Stimulated activated memory B cell treated with anti-CD40 and anti-IgM and Interleukin-4, amounts not matched to agents 10 μg/mL and 1 μg/mL and 100 μg/mL, for 72 hours (primary cell): ENCODE data around the gene AOC3.
A peak's percentile ranks its signal among the peaks of the same experiment; 100 is the strongest.
"Not testable (repeated sequence)": the region's sequence is repeated elsewhere in the genome, so short reads cannot be mapped to it uniquely, and the experiment has no call there.

Experiments used
- ATAC-seq: fragments of 150-1000 bp; cut with Tn5 transposase; 2 replicates; pipeline ENCODE4 v1.10.0; 2021
- H3K27ac Mint-ChIP-seq: one replicate; pipeline ENCODE4 v1.8.0; 2022; ENCODE audit warnings: mild to moderate bottlenecking, mixed read lengths
- H3K27me3 Mint-ChIP-seq: one replicate; pipeline ENCODE4 v1.8.0; 2022; ENCODE audit warnings: mixed read lengths
- H3K36me3 Mint-ChIP-seq: one replicate; pipeline ENCODE4 v1.8.0; 2022; ENCODE audit warnings: mixed read lengths
- H3K4me1 Mint-ChIP-seq: one replicate; pipeline ENCODE4 v1.8.0; 2022; ENCODE audit warnings: mixed read lengths
- H3K4me3 Mint-ChIP-seq: one replicate; pipeline ENCODE4 v1.8.0; 2022; ENCODE audit warnings: mild to moderate bottlenecking, moderate library complexity, mixed read lengths
- H3K9me3 Mint-ChIP-seq: one replicate; pipeline ENCODE4 v1.8.0; 2022; ENCODE audit warnings: mixed read lengths

Gene AOC3

GRCh38 chr17:42891539-42892152 lies 40.6 kb downstream of the AOC3 start:
- no peaks in the 10 kb centered on the region for H3K9me3 Mint-ChIP-seq
- H3K4me1 Mint-ChIP-seq: peaks cover under 1% of the 10 kb centered on the region
- peaks cover 3% of the 10 kb centered on the region for H3K27me3 Mint-ChIP-seq
- ATAC-seq: no peak
- no peak overlapping the region for H3K27ac Mint-ChIP-seq
- H3K36me3 Mint-ChIP-seq: no peaks in the 10 kb centered on the region
- H3K4me3 Mint-ChIP-seq: no peak overlapping the region

DNA sequence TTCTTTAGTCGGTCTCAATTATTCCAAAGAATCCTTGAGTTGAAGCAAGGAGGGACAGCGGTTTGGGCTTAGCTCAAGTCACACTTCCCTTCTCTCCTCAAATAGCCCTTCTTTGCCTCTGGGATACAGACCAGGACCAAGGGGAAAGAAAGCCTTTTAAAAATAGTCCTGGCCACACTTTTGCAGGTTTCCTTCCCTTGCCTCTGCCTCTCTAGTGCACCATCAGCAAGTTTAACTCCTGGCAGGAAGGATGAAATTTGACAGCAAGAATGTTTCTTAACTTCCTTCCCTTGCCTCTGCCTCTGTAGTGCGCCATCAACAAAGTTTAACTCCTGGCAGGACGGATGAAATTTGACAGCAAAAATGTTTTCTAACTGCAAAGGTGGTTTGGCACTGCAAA lies 42.4 kb downstream of the AOC3 start:
- ATAC-seq: no peak
- Mint-ChIP-seq H3K27ac (no peak overlapping the region), H3K36me3 (no peaks in the 10 kb centered on the region), H3K4me1 (no peaks in the 10 kb centered on the region), H3K9me3 (no peaks in the 10 kb centered on the region), H3K4me3 (no peak overlapping the region), H3K27me3 (no peaks in the 10 kb centered on the region)

DNA sequence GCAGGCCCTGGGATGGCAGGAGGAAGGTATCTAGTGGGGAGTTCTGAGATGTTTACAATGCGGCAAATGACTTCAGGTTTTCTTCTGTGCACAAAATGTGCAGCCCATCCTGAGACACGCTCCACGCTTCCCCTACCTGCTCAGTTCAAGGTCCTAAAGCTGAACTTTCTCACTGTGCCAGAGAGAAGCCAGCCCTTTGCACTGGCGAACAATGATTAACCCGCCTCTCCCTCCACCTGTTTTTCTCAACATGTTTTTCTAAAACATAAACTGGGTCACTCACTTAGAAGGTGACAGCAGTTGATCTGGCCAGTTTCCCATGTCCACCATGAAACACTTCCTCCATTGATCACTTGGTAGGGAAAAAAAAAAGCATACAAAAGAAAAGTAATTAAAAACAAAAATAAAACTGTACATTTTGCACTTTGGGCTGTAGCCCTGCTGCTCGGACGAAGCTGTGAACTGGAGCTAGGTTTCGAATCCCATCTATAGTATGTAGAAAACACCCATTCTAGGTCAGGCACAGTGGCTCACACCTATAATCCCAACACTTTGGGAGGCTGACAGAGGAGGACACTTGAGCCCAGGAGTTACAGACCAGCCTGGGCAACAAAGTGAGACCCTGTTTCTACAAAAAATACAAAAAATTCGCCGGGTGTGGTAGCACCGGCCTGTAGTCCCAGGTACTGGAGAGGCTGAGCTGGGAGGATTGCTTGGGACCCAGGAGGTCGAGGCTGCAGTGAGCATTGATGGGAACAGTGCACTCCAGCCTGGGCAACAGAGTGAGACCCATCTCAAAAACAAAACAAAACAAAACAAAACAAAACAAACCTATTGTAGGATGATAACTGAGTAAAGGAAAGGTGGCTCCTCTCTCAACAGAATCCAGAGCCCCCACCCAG lies 43.5 kb downstream of the AOC3 start:
- no peaks in the 10 kb centered on the region for H3K36me3 Mint-ChIP-seq

DNA sequence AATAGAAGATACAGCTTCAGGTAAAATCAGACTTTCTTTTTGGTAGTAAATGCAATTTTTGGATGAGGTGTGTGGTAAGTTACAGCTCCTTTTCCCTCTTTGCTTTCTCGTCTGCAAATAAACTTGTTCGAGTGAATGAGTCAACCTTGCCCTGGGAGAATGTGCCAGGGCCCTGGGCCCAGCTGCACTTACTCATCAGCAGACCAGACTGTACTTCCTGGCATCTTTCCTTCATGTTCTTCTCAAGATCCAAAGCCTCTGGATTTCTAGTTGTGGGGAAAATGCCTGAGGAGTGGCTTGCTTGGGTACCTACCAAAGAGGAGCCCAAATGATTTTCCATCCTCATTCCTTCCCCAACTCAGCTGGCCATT lies 44.2 kb downstream of the AOC3 start:
- no peak overlapping the region for H3K27ac Mint-ChIP-seq
- H3K4me3 Mint-ChIP-seq: no peak overlapping the region
- H3K27me3 Mint-ChIP-seq: peaks cover 8% of the 10 kb centered on the region
- ATAC-seq: no peak
- no peaks in the 10 kb centered on the region for H3K36me3 Mint-ChIP-seq
- H3K4me1 Mint-ChIP-seq: no peaks in the 10 kb centered on the region
- no peaks in the 10 kb centered on the region for H3K9me3 Mint-ChIP-seq

More for the DNA sequence above, 43.5 kb downstream of the AOC3 start:
- no peaks in the 10 kb centered on the region for H3K9me3 Mint-ChIP-seq
- H3K4me3 Mint-ChIP-seq: no peak overlapping the region
- peaks cover 6% of the 10 kb centered on the region for H3K27me3 Mint-ChIP-seq
- H3K27ac Mint-ChIP-seq: no peak overlapping the region
- H3K4me1 Mint-ChIP-seq: no peaks in the 10 kb centered on the region
- no peak for ATAC-seq

- Mint-ChIP-seq H3K27ac (no peak overlapping the region), H3K27me3 (peaks cover 27% of the 10 kb centered on the region)
- ATAC-seq: no peak
Measured at GRCh38 chr17:42898147-42898811, 47.3 kb downstream of the AOC3 start.

DNA sequence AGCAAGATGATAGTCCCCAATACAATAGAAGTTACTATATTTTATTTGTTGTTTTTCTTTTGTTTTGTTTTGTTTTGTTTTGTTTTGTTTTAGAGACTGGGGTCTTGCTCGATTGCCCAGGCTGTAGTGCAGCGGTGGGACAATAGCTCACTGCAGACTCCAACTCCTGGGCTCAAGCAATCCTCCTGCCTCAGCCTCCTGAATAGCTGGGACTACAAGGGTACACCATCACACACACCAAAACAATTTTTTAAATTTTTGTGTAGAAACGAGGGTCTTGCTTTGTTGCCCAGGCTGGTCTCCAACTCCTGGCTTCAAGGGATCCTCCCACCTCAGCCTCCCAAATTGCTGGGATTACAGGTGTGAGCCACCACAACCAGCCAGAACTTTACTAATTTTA lies 49.0 kb downstream of the AOC3 start:
- H3K4me3 Mint-ChIP-seq, H3K27ac Mint-ChIP-seq, H3K4me1 Mint-ChIP-seq, H3K9me3 Mint-ChIP-seq, ATAC-seq, H3K36me3 Mint-ChIP-seq: not testable (repeated sequence)
- peaks cover 27% of the 10 kb centered on the region for H3K27me3 Mint-ChIP-seq

More at GRCh38 chr17:42898147-42898811, 47.3 kb downstream of the AOC3 start:
- Mint-ChIP-seq H3K4me1 (no peaks in the 10 kb centered on the region), H3K4me3 (no peak overlapping the region), H3K36me3 (no peaks in the 10 kb centered on the region), H3K9me3 (no peaks in the 10 kb centered on the region)

- Mint-ChIP-seq H3K4me3 (no peak within 1 kb of the TSS), H3K4me1 (no peaks in the 10 kb centered on the region)
Measured at GRCh38 chr17:42900460-42901331, 49.7 kb downstream of the AOC3 start, which contains the start of gene G6PC1. Gene G6PC1, plus strand, starts transcription at chr17:42900799. Its CDS starts 78 bp downstream, at chr17:42900877.

GRCh38 chr17:42901535-42902229 lies 50.7 kb downstream of the AOC3 start:
- Mint-ChIP-seq H3K4me1 (no peaks in the 10 kb centered on the region), H3K36me3 (no peaks in the 10 kb centered on the region), H3K9me3 (no peaks in the 10 kb centered on the region), H3K27me3 (peaks cover 27% of the 10 kb centered on the region), H3K27ac (no peak overlapping the region), H3K4me3 (no peak overlapping the region)
- ATAC-seq: no peak

More at GRCh38 chr17:42900460-42901331, 49.7 kb downstream of the AOC3 start, which contains the start of gene G6PC1:
- no peak for ATAC-seq
- H3K27me3 Mint-ChIP-seq: peaks cover 27% of the 10 kb centered on the region
- no peak within 1 kb of the TSS for H3K27ac Mint-ChIP-seq
- H3K36me3 Mint-ChIP-seq: no peaks in the 10 kb centered on the region
- no peaks in the 10 kb centered on the region for H3K9me3 Mint-ChIP-seq

- ATAC-seq: no peak
- H3K36me3 Mint-ChIP-seq: no peaks in the 10 kb centered on the region
- H3K4me3 Mint-ChIP-seq: no peak overlapping the region
- H3K27ac Mint-ChIP-seq: no peak overlapping the region
- peaks cover 10% of the 10 kb centered on the region for H3K4me1 Mint-ChIP-seq
- peaks cover 25% of the 10 kb centered on the region for H3K27me3 Mint-ChIP-seq
- H3K9me3 Mint-ChIP-seq: no peaks in the 10 kb centered on the region
Measured at GRCh38 chr17:42904110-42904469, 53.1 kb downstream of the AOC3 start.

DNA sequence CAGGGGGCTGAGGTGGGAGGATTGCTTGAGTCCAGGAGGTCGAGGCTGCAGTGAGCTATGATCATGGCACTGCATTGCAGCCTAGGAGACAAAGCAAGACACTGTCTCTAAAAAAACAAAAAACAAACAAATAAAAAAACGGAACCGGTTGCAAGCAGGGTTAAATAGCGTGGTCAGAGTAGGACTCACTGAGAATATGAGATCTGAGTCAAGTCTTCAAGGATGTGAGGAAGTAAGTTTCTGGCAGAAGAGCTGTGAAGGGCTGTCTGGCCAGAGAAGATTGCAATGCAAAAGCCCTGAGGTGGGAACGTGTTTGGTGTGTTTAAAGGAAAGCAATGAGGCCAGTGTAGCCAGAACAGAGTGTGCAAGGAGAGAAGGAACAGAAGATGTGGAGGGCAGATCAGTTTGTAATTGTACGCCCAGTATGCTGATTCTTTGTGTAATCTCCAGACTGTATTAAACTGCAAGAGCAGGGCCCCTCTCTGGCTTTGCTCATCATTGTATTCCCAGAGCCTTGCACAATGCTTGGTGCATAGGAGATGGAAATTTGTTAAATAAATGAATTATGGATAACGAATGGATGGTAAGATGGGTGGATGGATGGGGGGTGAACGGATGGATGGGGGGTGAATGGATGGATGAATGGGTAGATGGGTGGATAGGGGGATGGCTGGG lies 55.9 kb downstream of the AOC3 start:
- Mint-ChIP-seq H3K36me3 (no peaks in the 10 kb centered on the region), H3K27me3 (peaks cover 6% of the 10 kb centered on the region), H3K4me1 (peaks cover 15% of the 10 kb centered on the region), H3K4me3 (no peak overlapping the region), H3K9me3 (no peaks in the 10 kb centered on the region), H3K27ac (no peak overlapping the region)
- ATAC-seq: peak; percentile 46
